Neural progenitor cell (in vitro differentiated cells): ENCODE results near the gene ZNF536.

ENCODE experiments used
- CTCF ChIP-seq: fragments of 200-600 bp; sonication (generic); IDR thresholded peaks from 2 replicates; pipeline ENCODE4 v1.5.1; 2017; ENCODE audit warnings: antibody characterized with exemption, mild to moderate bottlenecking
- EZH2 ChIP-seq: fragments of 200-600 bp; sonication (generic); IDR thresholded peaks from 2 replicates; pipeline ENCODE4 v1.6.1; 2017; ENCODE audit warnings: antibody characterized with exemption, mild to moderate bottlenecking, moderate library complexity
- EZH2phosphoT487 ChIP-seq: fragments of 200-600 bp; sonication (generic); IDR thresholded peaks from 2 replicates; pipeline ENCODE4 v1.6.1; 2017; ENCODE audit warnings: antibody characterized with exemption

- TF ChIP-seq CTCF (no peak), EZH2phosphoT487 (no peak), EZH2 (no peak)
These were observed 107.0 kb downstream of the ZNF536 start for GRCh38 chr19:30479231-30479630.
